Endothelial cell of umbilical vein (primary cell): ENCODE data around the gene GRID2IP. TPM values are rescaled to one million over a fixed set of nuclear protein-coding genes. Genes with fewer than 3 reads are reported as not detected.

Experiments used
- BruUV-seq: library from RNA; stranded (reverse); fragments of 400-500 nt; replicated peaks from 2 replicates; lab custom pipeline; 2021; lab: Mats Ljungman, UMichigan
- CTCF ChIA-PET: fragments of 300-600, 350-600 bp; sonication (Branson Sonifier 250); formaldehyde crosslinking; loops from one replicate; lab custom pipeline; 2021; ENCODE audit warnings: antibody characterized with exemption, inconsistent platforms; lab: Charles Lee
- POLR2A ChIA-PET: fragments of 300-600, 350-600 bp; sonication (Branson Sonifier 250); formaldehyde crosslinking; loops from one replicate; lab custom pipeline; 2021; ENCODE audit warnings: antibody characterized with exemption, inconsistent platforms; lab: Charles Lee
- DNase-seq: peaks from one replicate; pipeline ENCODE4 v3.0.0-alpha.2; 2011; ENCODE audit warnings: low read depth, low spot score
- FAIRE-seq: peaks from 2 replicates; lab custom pipeline; 2011; peaks lifted over from hg19 to GRCh38; lab: Jason Lieb, UNC
- H2AFZ ChIP-seq: 2 replicates; pipeline ENCODE4 v1.6.0; 2012; ENCODE audit warnings: low read depth, low read length, control low read depth, inconsistent platforms
- H3K27ac ChIP-seq: 2 replicates; pipeline ENCODE4 v1.5.1; 2011; ENCODE audit warnings: low read depth, mild to moderate bottlenecking, control low read depth, low read length, moderate library complexity; ENCODE audit not compliant: insufficient read depth
- H3K27me3 ChIP-seq, 2 experiments: 2 replicates each; pipeline versions ENCODE4 v1.6.0 to v1.6.1; 2011; ENCODE audit warnings: low read length in 2 of 2, mixed read lengths in 1 of 2; ENCODE audit not compliant: control insufficient read depth in 2 of 2, insufficient read depth in 2 of 2
- H3K36me3 ChIP-seq, 2 experiments: 2 replicates in 1 of 2; 3 replicates in 1 of 2; pipeline ENCODE4 v1.5.1; 2011; ENCODE audit warnings: low read length in 2 of 2, mild to moderate bottlenecking in 1 of 2, moderate library complexity in 1 of 2; ENCODE audit not compliant: control insufficient read depth in 2 of 2, insufficient read depth in 2 of 2; ENCODE audit errors: extremely low read depth in 1 of 2
- H3K4me1 ChIP-seq: 3 replicates; pipeline ENCODE4 v1.5.1; 2011; ENCODE audit warnings: mild to moderate bottlenecking, low read length; ENCODE audit not compliant: control insufficient read depth, insufficient read depth; ENCODE audit errors: extremely low read depth
- H3K4me2 ChIP-seq: 2 replicates; pipeline ENCODE4 v1.6.1; 2011; ENCODE audit warnings: low read length, control low read depth, mixed read lengths; ENCODE audit not compliant: insufficient read depth
- H3K4me3 ChIP-seq, 3 experiments: fragments of 200-600 bp in 1 of 3; sonication (generic), shearing (Covaris generic) in 1 of 3; replicated peaks in 1 of 3; 2 replicates each; pipeline ENCODE4 v1.5.1; 2011 to 2016; ENCODE audit warnings: control low read depth in 3 of 3, low read length in 3 of 3, mild to moderate bottlenecking in 2 of 3, inconsistent platforms in 1 of 3, low read depth in 1 of 3, moderate library complexity in 1 of 3; ENCODE audit not compliant: insufficient read depth in 1 of 3
- H3K79me2 ChIP-seq: 2 replicates; pipeline ENCODE4 v1.6.0; 2012; ENCODE audit warnings: low read length, inconsistent platforms; ENCODE audit not compliant: control insufficient read depth, insufficient read depth
- H3K9ac ChIP-seq: replicated peaks from 2 replicates; pipeline ENCODE3; 2011; ENCODE audit warnings: low read length, control low read depth; ENCODE audit not compliant: insufficient read depth; ENCODE audit errors: extremely low read depth
- H3K9me1 ChIP-seq: replicated peaks from 3 replicates; pipeline ENCODE4 v1.6.0; 2011; ENCODE audit warnings: mild to moderate bottlenecking, low read length; ENCODE audit not compliant: control insufficient read depth, insufficient read depth; ENCODE audit errors: extremely low read depth
- H3K9me3 ChIP-seq: replicated peaks from 2 replicates; pipeline ENCODE4 v1.5.1; 2012; ENCODE audit warnings: low read length, inconsistent platforms; ENCODE audit not compliant: control insufficient read depth, insufficient read depth
- H4K20me1 ChIP-seq: replicated peaks from 2 replicates; pipeline ENCODE3; 2011; ENCODE audit warnings: mild to moderate bottlenecking, low read length; ENCODE audit not compliant: control insufficient read depth, insufficient read depth; ENCODE audit errors: extremely low read depth
- CTCF ChIP-seq, 2 donors: IDR thresholded peaks; 1 replicate in 1 of 2; 2 replicates in 1 of 2; pipeline ENCODE4 v1.5.1; 2011; ENCODE audit warnings: low read length in 2 of 2, mild to moderate bottlenecking in 2 of 2, moderate library complexity in 2 of 2, control low read depth in 1 of 2, inconsistent platforms in 1 of 2, low read depth in 1 of 2; ENCODE audit not compliant: insufficient read depth in 1 of 2; ENCODE audit errors: extremely low read depth in 1 of 2
- EZH2 ChIP-seq: IDR thresholded peaks from 2 replicates; pipeline ENCODE4 v1.6.1; 2012; ENCODE audit warnings: borderline replicate concordance, low read depth, mild to moderate bottlenecking, moderate library complexity, low read length, inconsistent platforms; ENCODE audit not compliant: severe bottlenecking
- FOS ChIP-seq: IDR thresholded peaks from 2 replicates; pipeline ENCODE4 v1.6.1; 2011; ENCODE audit warnings: mild to moderate bottlenecking, low read length, moderate library complexity, borderline replicate concordance; ENCODE audit not compliant: insufficient read depth
- GATA2 ChIP-seq: IDR thresholded peaks from 2 replicates; pipeline ENCODE4 v1.7.0; 2011; ENCODE audit warnings: low read depth, mild to moderate bottlenecking, moderate library complexity, mixed read lengths, low read length; ENCODE audit not compliant: insufficient read length, insufficient read depth
- JUN ChIP-seq: IDR thresholded peaks from 2 replicates; pipeline ENCODE4 v1.6.1; 2011; ENCODE audit warnings: borderline replicate concordance, low read depth; ENCODE audit not compliant: insufficient read length, insufficient read depth
- MAX ChIP-seq: IDR thresholded peaks from 2 replicates; pipeline ENCODE4 v1.6.1; 2011; ENCODE audit not compliant: insufficient read depth, insufficient read length
- MYC ChIP-seq: IDR thresholded peaks from one replicate; pipeline ENCODE4 v1.6.1; 2011; ENCODE audit warnings: mild to moderate bottlenecking, low read depth, low read length
- POLR2A ChIP-seq: IDR thresholded peaks from 2 replicates; pipeline ENCODE4 v1.6.1; 2012; ENCODE audit warnings: low read depth, mild to moderate bottlenecking, control low read depth, low read length
- POLR2AphosphoS5 ChIP-seq: IDR thresholded peaks from 2 replicates; pipeline ENCODE4 v1.6.1; 2012; ENCODE audit warnings: low read depth, mild to moderate bottlenecking, control low read depth, low read length, moderate library complexity; ENCODE audit not compliant: insufficient read depth
- dilution Hi-C: fragments of 300-500 bp; cut with MboI; formaldehyde crosslinking; loops from one replicate; pipeline ENCODE4 v1.15.0; 2019; ENCODE audit warnings: low sequenced_read_pairs; ENCODE audit not compliant: extremely low pct_ligation_motif_present
- intact Hi-C: fragments of 100-400 bp; cut with micrococcal nuclease; formaldehyde crosslinking; loops from one replicate; pipeline ENCODE4 v1.10.0; 2022
- polyA plus RNA-seq, 4 experiments: library from polyadenylated mRNA; depleted of rRNA in 3 of 4; stranded (reverse) in 3 of 4; unstranded in 1 of 4; fragments of >200 nt; gene quantifications; 2 replicates each; pipeline versions ENCODE4 v1.2.1 to v1.2.3, GENCODE V29; 2011 to 2012; ENCODE audit warnings: missing spikeins in 1 of 4
- total RNA-seq: library from RNA; stranded (reverse); gene quantifications from 2 replicates; pipeline ENCODE4 v1.2.3, GENCODE V29; 2021

The GRID2IP gene
- total and polyA plus RNA-seq, 2 donors (not counting 3 experiments of a cell fraction or from before 2014, with no cell fraction given) = not detected

- DNase-seq = no peak
- ChIA-PET POLR2A (no interaction called here), CTCF (interaction anchor here (0.6 kb wide), 1 partner anchor 9 kb away, joined by 3 read pairs; no protein-coding TSS in a partner anchor)
- BruUV-seq = no TSS peak
- Histone ChIP-seq H3K9ac (no peak overlapping the region), H3K36me3 (no peaks in the 10 kb centered on the region), H3K9me3 (no peaks in the 10 kb centered on the region), H3K79me2 (no peaks in the 10 kb centered on the region), H3K4me1 (no peaks in the 10 kb centered on the region), H2AFZ (no peak overlapping the region), H3K27me3 (no peaks in the 10 kb centered on the region), H3K27ac (no peak overlapping the region), H3K9me1 (no peaks in the 10 kb centered on the region), H3K4me3 (no peak overlapping the region), H3K4me2 (no peak overlapping the region), H4K20me1 (no peaks in the 10 kb centered on the region)
- dilution Hi-C loops (no loop called here), intact Hi-C loops (no loop called here)
- no peak for FAIRE-seq
- no peak for TF ChIP-seq FOS
These were observed 5.7 kb downstream of the GRID2IP start for GRCh38 chr7:6545398-6546126.

GRCh38 chr7:6542368-6542767 is 8.9 kb downstream of the GRID2IP start:
- Histone ChIP-seq H3K4me2 (no peak overlapping the region), H3K79me2 (no peaks in the 10 kb centered on the region), H3K36me3 (no peaks in the 10 kb centered on the region), H2AFZ (no peak overlapping the region), H3K9me3 (no peaks in the 10 kb centered on the region), H3K4me3 (no peak overlapping the region), H3K9ac (no peak overlapping the region), H3K27me3 (no peaks in the 10 kb centered on the region), H3K27ac (no peak overlapping the region), H3K4me1 (no peaks in the 10 kb centered on the region), H3K9me1 (no peaks in the 10 kb centered on the region), H4K20me1 (no peaks in the 10 kb centered on the region)
- dilution Hi-C loops (no loop called here), intact Hi-C loops (no loop called here)
- TF ChIP-seq MYC = no peak
- no peak for TF ChIP-seq POLR2AphosphoS5
- no peak for TF ChIP-seq FOS
- TF ChIP-seq JUN = no peak
- TF ChIP-seq CTCF (IDR thresholded peaks at IDR 0.05; ENCODE audit: extremely low read depth in 1 of 2, insufficient read depth in 1 of 2, low read depth in 1 of 2, low read length in 2 of 2) = no peak
- no peak for TF ChIP-seq GATA2
- TF ChIP-seq EZH2 = no peak
- TF ChIP-seq MAX = no peak
- no peak for TF ChIP-seq POLR2A
- DNase-seq = no peak
- FAIRE-seq = no peak
- CTCF ChIA-PET = no interaction called here
- BruUV-seq = no TSS peak
- POLR2A ChIA-PET = no interaction called here
